Measurements from ENCODE around the gene KLB. TPM values are rescaled to one million over a fixed set of nuclear protein-coding genes. Genes with fewer than 3 reads are reported as not detected.

The KLB gene
- total and polyA plus RNA-seq, 2 of the 4 experiments (the other 2 are of a cell fraction) = not detected

DNA sequence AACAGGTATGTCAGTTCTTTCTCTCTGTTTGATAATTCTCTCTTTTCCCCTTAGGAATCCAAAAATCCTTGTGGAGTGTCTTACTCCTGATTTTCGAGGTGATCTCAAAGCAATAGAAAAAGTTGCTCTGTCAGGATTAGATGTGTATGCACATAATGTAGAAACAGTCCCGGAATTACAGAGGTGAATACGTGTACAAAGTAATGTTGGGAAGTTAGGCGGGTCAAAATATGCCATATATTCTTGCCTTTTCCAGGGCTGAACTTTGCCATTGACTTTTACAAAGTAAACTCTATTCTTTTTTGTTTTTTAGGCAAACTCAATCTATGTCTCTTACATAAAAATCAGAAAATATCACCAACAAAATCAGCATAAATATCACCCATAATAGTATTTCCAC, 60.7 kb downstream of the KLB start:
- no peak overlapping the region for H3K14ac ChIP-seq (replicated peaks; ENCODE audit: low read depth, low read length)
- no peak overlapping the region for H3K4me2 ChIP-seq (ENCODE audit: low read depth, low read length)
- in situ Hi-C loops (cut with MboI; ENCODE audit: low sequenced_read_pairs) (loop anchor here (10.0 kb wide), 1 partner anchor 507 kb away; the partner anchor contains the start of gene PDS5A), dilution Hi-C loops (cut with HindIII; ENCODE audit: low sequenced_read_pairs, unreplicated experiment) (no loop called here), intact Hi-C loops (cut with micrococcal nuclease) (no loop called here)
- H3K27me3 ChIP-seq (ENCODE audit: control insufficient read depth, insufficient read depth, low read length) = no peaks in the 10 kb centered on the region
- H3K27ac ChIP-seq (ENCODE audit: insufficient read depth, low read length) = no peak overlapping the region
- no peak overlapping the region for H4K5ac ChIP-seq (ENCODE audit: low read depth, low read length)
- no peak for TF ChIP-seq RCOR1 (IDR thresholded peaks at IDR 0.05; ENCODE audit: insufficient replicate concordance, low read length)
- no peak for TF ChIP-seq NFE2L2 (IDR thresholded peaks at IDR 0.05; ENCODE audit: low read depth, low read length)
- no peak for TF ChIP-seq RFX5 (IDR thresholded peaks at IDR 0.05; ENCODE audit: low read depth, low read length)
- no peak for TF ChIP-seq MAFK (IDR thresholded peaks at IDR 0.05; ENCODE audit: low read depth, low read length)
- no peak for TF ChIP-seq MXI1 (IDR thresholded peaks at IDR 0.05; ENCODE audit: borderline replicate concordance, low read depth, low read length)
- no peak for TF ChIP-seq FOS (IDR thresholded peaks at IDR 0.05; ENCODE audit: low read depth, low read length)
- TF ChIP-seq POLR2A (IDR thresholded peaks at IDR 0.05; ENCODE audit: low read depth, low read length) = no peak
- no peak for TF ChIP-seq SMC3 (IDR thresholded peaks at IDR 0.05; ENCODE audit: low read depth, low read length)
- no peak for TF ChIP-seq CEBPB (IDR thresholded peaks at IDR 0.05; ENCODE audit: low read depth, low read length)
- TF ChIP-seq BHLHE40 (IDR thresholded peaks at IDR 0.05; ENCODE audit: low read depth, low read length) = no peak
- no peak overlapping the region for H3K56ac ChIP-seq (ENCODE audit: extremely low read depth, insufficient read depth, low read length)
- H4K20me1 ChIP-seq (ENCODE audit: insufficient read depth, low read length) = no peaks in the 10 kb centered on the region
- H3K79me1 ChIP-seq (ENCODE audit: low read depth in 1 of 2, low read length in 2 of 2) = peaks cover 4 to 9% of the 10 kb centered on the region in 2 experiments; a peak in 2 of 4 replicates
- POLR2A ChIA-PET (ENCODE audit: unreplicated experiment) = no interaction called here
- no peak overlapping the region for H3K23ac ChIP-seq (ENCODE audit: low read depth, low read length)
- no peak overlapping the region for H2BK5ac ChIP-seq (ENCODE audit: low read depth, low read length, poor library complexity, severe bottlenecking)
- H4K91ac ChIP-seq (ENCODE audit: insufficient read depth, low read depth, low read length) = no peak overlapping the region
- no TSS peak for BruUV-seq (replicated peaks)
- H3K4ac ChIP-seq (ENCODE audit: low read depth, low read length) = no peak overlapping the region
- H3K4me3 ChIP-seq (ENCODE audit: insufficient read depth, low read depth, low read length) = no peak overlapping the region
- no peaks in the 10 kb centered on the region for H3K9me3 ChIP-seq (ENCODE audit: control insufficient read depth, insufficient read depth, low read length)
- H3K4me1 ChIP-seq (ENCODE audit: control insufficient read depth, insufficient read depth, low read length) = no peaks in the 10 kb centered on the region
- WGBS, 2 experiments (ENCODE audit: extremely low coverage in 2 of 2, insufficient read length in 1 of 2) = no CpG with 5 or more reads among the region's 4 CpGs
- H4K8ac ChIP-seq (ENCODE audit: low read depth in 2 of 2, low read length in 2 of 2) = no peak overlapping the region
- peaks cover 2% of the 10 kb centered on the region for H3K36me3 ChIP-seq (ENCODE audit: control insufficient read depth, insufficient read depth, low read length)
- H2AK9ac ChIP-seq (replicated peaks; ENCODE audit: low read depth, low read length, poor library complexity) = no peak overlapping the region
- CTCF ChIA-PET = no interaction called here
- H2AK5ac ChIP-seq (ENCODE audit: low read depth, low read length) = no peak overlapping the region
- DNase-seq = no peak
- ATAC-seq (ENCODE audit: low read depth) = no peak
- no peak overlapping the region for H2BK20ac ChIP-seq (ENCODE audit: low read depth, low read length)
- H3K18ac ChIP-seq (ENCODE audit: low read depth, low read length) = no peak overlapping the region
- no peak overlapping the region for H2AFZ ChIP-seq (replicated peaks; ENCODE audit: low read length, poor library complexity)
- no peak overlapping the region for H2BK15ac ChIP-seq (ENCODE audit: low read depth, low read length)
- no peaks in the 10 kb centered on the region for H3K9me1 ChIP-seq (ENCODE audit: insufficient read depth, low read length)
- no peak overlapping the region for H2BK120ac ChIP-seq (ENCODE audit: low read depth, low read length)
- H3K9ac ChIP-seq (ENCODE audit: low read depth, low read length) = no peak overlapping the region
